H9 (cell line): ENCODE results near the gene SDK1. TPM values are rescaled to one million over a fixed set of nuclear protein-coding genes. Genes with fewer than 3 reads are reported as not detected.

ENCODE experiments used
- DNase-seq: peaks from one replicate; pipeline ENCODE4 v3.0.0-alpha.2; 2017
- H2AFZ ChIP-seq: one replicate; pipeline ENCODE4 v1.6.1; 2013; ENCODE audit warnings: mild to moderate bottlenecking, low read length, control low read depth, moderate library complexity
- H2AK5ac ChIP-seq: 2 replicates; pipeline ENCODE4 v1.6.1; 2013; ENCODE audit warnings: low read length, control low read depth, mixed read lengths; ENCODE audit not compliant: insufficient read length
- H2BK120ac ChIP-seq: one replicate; pipeline ENCODE4 v1.6.1; 2013; ENCODE audit warnings: low read depth, mild to moderate bottlenecking, low read length, control low read depth, inconsistent platforms; ENCODE audit not compliant: poor library complexity, severe bottlenecking
- H2BK12ac ChIP-seq: 2 replicates; pipeline ENCODE4 v1.6.1; 2013; ENCODE audit warnings: low read length, control low read depth, mixed read lengths, low read depth; ENCODE audit not compliant: insufficient read length
- H2BK15ac ChIP-seq: 2 replicates; pipeline ENCODE4 v1.6.1; 2013; ENCODE audit warnings: low read depth, low read length, control low read depth
- H2BK20ac ChIP-seq: one replicate; pipeline ENCODE4 v1.6.1; 2013; ENCODE audit warnings: low read depth, mild to moderate bottlenecking, low read length, control low read depth, inconsistent platforms; ENCODE audit not compliant: poor library complexity, severe bottlenecking
- H2BK5ac ChIP-seq: 2 replicates; pipeline ENCODE4 v1.6.1; 2013; ENCODE audit warnings: low read length, control low read depth, mixed read lengths; ENCODE audit not compliant: insufficient read length
- H3K14ac ChIP-seq: 2 replicates; pipeline ENCODE4 v1.6.1; 2013; ENCODE audit warnings: low read length, control low read depth; ENCODE audit not compliant: insufficient read depth
- H3K18ac ChIP-seq: 2 replicates; pipeline ENCODE4 v1.6.1; 2013; ENCODE audit warnings: low read depth, mild to moderate bottlenecking, mixed read lengths, low read length, control low read depth; ENCODE audit not compliant: insufficient read length
- H3K23ac ChIP-seq: 2 replicates; pipeline ENCODE4 v1.6.1; 2013; ENCODE audit warnings: low read length, control low read depth, mixed read lengths, low read depth; ENCODE audit not compliant: insufficient read length
- H3K23me2 ChIP-seq: 2 replicates; pipeline ENCODE4 v1.6.1; 2013; ENCODE audit warnings: low read depth, mild to moderate bottlenecking, mixed read lengths, low read length, control low read depth; ENCODE audit not compliant: insufficient read length, poor library complexity, severe bottlenecking
- H3K27ac ChIP-seq: 2 replicates; pipeline ENCODE4 v1.5.1; 2013; ENCODE audit warnings: low read length, control low read depth, mixed read lengths, low read depth; ENCODE audit not compliant: insufficient read length
- H3K27me3 ChIP-seq: 2 replicates; pipeline ENCODE4 v1.6.1; 2013; ENCODE audit warnings: low read length, control low read depth, inconsistent platforms; ENCODE audit not compliant: insufficient read depth
- H3K4ac ChIP-seq: 2 replicates; pipeline ENCODE4 v1.6.1; 2013; ENCODE audit warnings: low read depth, mild to moderate bottlenecking, control low read depth, inconsistent platforms, low read length, moderate library complexity
- H3K4me1 ChIP-seq: 2 replicates; pipeline ENCODE4 v1.6.1; 2013; ENCODE audit warnings: low read length, control low read depth, inconsistent platforms; ENCODE audit not compliant: insufficient read depth
- H3K4me2 ChIP-seq: 2 replicates; pipeline ENCODE4 v1.6.1; 2013; ENCODE audit warnings: low read length, control low read depth, mixed read lengths; ENCODE audit not compliant: insufficient read length, insufficient read depth
- H3K56ac ChIP-seq: 2 replicates; pipeline ENCODE4 v1.6.1; 2013; ENCODE audit warnings: low read depth, mild to moderate bottlenecking, mixed read lengths, low read length, control low read depth; ENCODE audit not compliant: insufficient read length
- H3K79me1 ChIP-seq: 2 replicates; pipeline ENCODE4 v1.6.1; 2013; ENCODE audit warnings: low read depth, mild to moderate bottlenecking, moderate library complexity, low read length, control low read depth, inconsistent platforms; ENCODE audit not compliant: insufficient read depth, poor library complexity, severe bottlenecking
- H3K79me2 ChIP-seq: 2 replicates; pipeline ENCODE4 v1.6.1; 2013; ENCODE audit warnings: low read length, control low read depth, inconsistent platforms; ENCODE audit not compliant: insufficient read depth
- H3K9ac ChIP-seq: 2 replicates; pipeline ENCODE4 v1.6.1; 2013; ENCODE audit warnings: low read length, control low read depth, mixed read lengths; ENCODE audit not compliant: insufficient read length; ENCODE audit errors: extremely low read depth
- H3K9me3 ChIP-seq: one replicate; pipeline ENCODE4 v1.6.1; 2013; ENCODE audit warnings: low read depth, low read length, inconsistent platforms; ENCODE audit not compliant: control insufficient read depth
- H3T11ph ChIP-seq: one replicate; pipeline ENCODE4 v1.6.1; 2013; ENCODE audit warnings: mild to moderate bottlenecking, low read length, control low read depth, inconsistent platforms
- H4K20me1 ChIP-seq: one replicate; pipeline ENCODE4 v1.6.1; 2013; ENCODE audit not compliant: control insufficient read depth, insufficient read length, insufficient read depth
- H4K5ac ChIP-seq: 2 replicates; pipeline ENCODE4 v1.6.1; 2013; ENCODE audit warnings: low read depth, mild to moderate bottlenecking, mixed read lengths, low read length, control low read depth; ENCODE audit not compliant: insufficient read length
- H4K8ac ChIP-seq: replicated peaks from 2 replicates; pipeline ENCODE4 v1.6.1; 2013; ENCODE audit warnings: low read length, control low read depth, mixed read lengths, low read depth; ENCODE audit not compliant: insufficient read length
- H4K91ac ChIP-seq: 2 replicates; pipeline ENCODE4 v1.6.1; 2013; ENCODE audit warnings: low read depth, mild to moderate bottlenecking, moderate library complexity, mixed read lengths, low read length, control low read depth; ENCODE audit not compliant: insufficient read length
- H3K27ac Mint-ChIP-seq, 3 experiments: 2 replicates in 2 of 3; 3 replicates in 1 of 3; pipeline ENCODE4 v1.8.0; 2020 to 2021; ENCODE audit warnings: mixed read lengths in 3 of 3, mild to moderate bottlenecking in 1 of 3, moderate library complexity in 1 of 3
- H3K27me3 Mint-ChIP-seq: 2 replicates; pipeline ENCODE4 v1.8.0; 2021; ENCODE audit warnings: low read depth, mild to moderate bottlenecking, moderate library complexity, mixed read lengths
- H3K36me3 Mint-ChIP-seq, 3 experiments: 2 replicates in 2 of 3; 3 replicates in 1 of 3; pipeline ENCODE4 v1.8.0; 2020 to 2021; ENCODE audit warnings: low read depth in 3 of 3, mixed read lengths in 3 of 3; ENCODE audit not compliant: insufficient read depth in 1 of 3
- H3K4me1 Mint-ChIP-seq, 2 experiments: 2 replicates each; pipeline ENCODE4 v1.8.0; 2020; ENCODE audit warnings: mixed read lengths in 2 of 2
- H3K4me3 Mint-ChIP-seq, 2 experiments: 2 replicates in 1 of 2; 3 replicates in 1 of 2; pipeline ENCODE4 v1.8.0; 2020 to 2021; ENCODE audit warnings: mild to moderate bottlenecking in 2 of 2, mixed read lengths in 2 of 2, moderate library complexity in 1 of 2
- H3K9me3 Mint-ChIP-seq, 2 experiments: 2 replicates in 1 of 2; 3 replicates in 1 of 2; pipeline ENCODE4 v1.8.0; 2020; ENCODE audit warnings: mild to moderate bottlenecking in 2 of 2, mixed read lengths in 2 of 2, moderate library complexity in 1 of 2
- total RNA-seq: library from RNA; stranded (reverse); gene quantifications from 2 replicates; pipeline ENCODE4 v1.2.1, GENCODE V29; 2021
- TF ChIP-seq, protein P1 (sequence below): fragments of 200-600 bp; sonication (generic); conservative IDR thresholded peaks from 3 replicates; pipeline ENCODE4 v1.8.0; 2021; ENCODE audit warnings: antibody characterized with exemption, mild to moderate bottlenecking

Gene SDK1
- total RNA-seq, 1 experiment from 2014 or later, result 8.7 TPM

DNA sequence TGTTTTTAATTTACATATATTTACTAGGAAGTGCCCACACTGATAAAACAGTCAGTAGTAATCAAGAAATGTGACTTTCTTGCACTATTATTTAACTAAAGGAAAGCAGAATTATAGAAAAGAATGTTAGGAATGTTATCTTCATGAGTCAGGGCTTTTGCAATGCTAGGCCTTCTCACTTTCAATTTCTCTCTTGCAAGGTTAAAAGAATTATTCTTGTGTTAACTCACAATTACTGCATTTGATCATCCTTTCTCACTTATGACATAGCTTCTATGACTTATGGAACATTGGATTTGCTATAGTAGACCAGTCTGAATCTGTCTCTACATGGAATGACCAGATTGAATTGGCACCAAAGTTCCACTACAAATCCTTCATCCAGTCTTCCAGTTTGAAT is 192.4 kb downstream of the SDK1 start:
- Histone ChIP-seq H3K4me1 (0 out of 2 replicates have a peak, but pooled peaks cover 2% of the 10 kb centered on the region), H2AFZ (no peak overlapping the region), H3T11ph (no peak overlapping the region), H3K9me3 (no peaks in the 10 kb centered on the region), H4K8ac (no peak overlapping the region), H4K5ac (no peak overlapping the region), H4K91ac (no peak overlapping the region), H2BK120ac (no peak overlapping the region), H3K27ac (no peak overlapping the region), H3K56ac (no peak overlapping the region), H3K79me2 (no peaks in the 10 kb centered on the region), H3K27me3 (no peaks in the 10 kb centered on the region), H3K4me2 (no peak overlapping the region), H3K23ac (no peak overlapping the region), H3K18ac (no peak overlapping the region), H2BK15ac (no peak overlapping the region), H4K20me1 (no peaks in the 10 kb centered on the region), H3K4ac (no peak overlapping the region), H2BK20ac (no peak overlapping the region), H3K14ac (no peak overlapping the region), H2BK5ac (no peak overlapping the region), H2BK12ac (no peak overlapping the region), H3K23me2 (no peaks in the 10 kb centered on the region), H2AK5ac (no peak overlapping the region), H3K9ac (no peak overlapping the region), H3K79me1 (no peaks in the 10 kb centered on the region)
- DNase-seq, result no peak
- Mint-ChIP-seq H3K4me1 (peaks cover 6 to 13% of the 10 kb centered on the region in 2 experiments; a peak in 2 of 4 replicates), H3K4me3 (no peak overlapping the region), H3K27ac (peak overlapping the region in 1 of 3 experiments; percentile 38; a peak in 1 of 7 replicates), H3K9me3 (no peaks in the 10 kb centered on the region; a peak in 1 of 5 replicates), H3K27me3 (no peaks in the 10 kb centered on the region), H3K36me3 (no peaks in the 10 kb centered on the region; a peak in 1 of 7 replicates)
- TF ChIP-seq, protein P1, sequence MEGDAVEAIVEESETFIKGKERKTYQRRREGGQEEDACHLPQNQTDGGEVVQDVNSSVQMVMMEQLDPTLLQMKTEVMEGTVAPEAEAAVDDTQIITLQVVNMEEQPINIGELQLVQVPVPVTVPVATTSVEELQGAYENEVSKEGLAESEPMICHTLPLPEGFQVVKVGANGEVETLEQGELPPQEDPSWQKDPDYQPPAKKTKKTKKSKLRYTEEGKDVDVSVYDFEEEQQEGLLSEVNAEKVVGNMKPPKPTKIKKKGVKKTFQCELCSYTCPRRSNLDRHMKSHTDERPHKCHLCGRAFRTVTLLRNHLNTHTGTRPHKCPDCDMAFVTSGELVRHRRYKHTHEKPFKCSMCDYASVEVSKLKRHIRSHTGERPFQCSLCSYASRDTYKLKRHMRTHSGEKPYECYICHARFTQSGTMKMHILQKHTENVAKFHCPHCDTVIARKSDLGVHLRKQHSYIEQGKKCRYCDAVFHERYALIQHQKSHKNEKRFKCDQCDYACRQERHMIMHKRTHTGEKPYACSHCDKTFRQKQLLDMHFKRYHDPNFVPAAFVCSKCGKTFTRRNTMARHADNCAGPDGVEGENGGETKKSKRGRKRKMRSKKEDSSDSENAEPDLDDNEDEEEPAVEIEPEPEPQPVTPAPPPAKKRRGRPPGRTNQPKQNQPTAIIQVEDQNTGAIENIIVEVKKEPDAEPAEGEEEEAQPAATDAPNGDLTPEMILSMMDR, result no peak
